Stimulated activated CD4-positive, alpha-beta T cell treated with anti-CD3 and anti-CD28 coated beads, Interleukin-4, amount 100 ng/mL, for 1 hour (primary cell): ENCODE results near the gene P2RX6.
"Not testable (repeated sequence)": the region's sequence is repeated elsewhere in the genome, so short reads cannot be mapped to it uniquely, and the experiment has no call there.

ENCODE experiments used
- DNase-seq: peaks from one replicate; pipeline ENCODE4 v3.0.0-alpha.2; 2020

Gene P2RX6

DNA sequence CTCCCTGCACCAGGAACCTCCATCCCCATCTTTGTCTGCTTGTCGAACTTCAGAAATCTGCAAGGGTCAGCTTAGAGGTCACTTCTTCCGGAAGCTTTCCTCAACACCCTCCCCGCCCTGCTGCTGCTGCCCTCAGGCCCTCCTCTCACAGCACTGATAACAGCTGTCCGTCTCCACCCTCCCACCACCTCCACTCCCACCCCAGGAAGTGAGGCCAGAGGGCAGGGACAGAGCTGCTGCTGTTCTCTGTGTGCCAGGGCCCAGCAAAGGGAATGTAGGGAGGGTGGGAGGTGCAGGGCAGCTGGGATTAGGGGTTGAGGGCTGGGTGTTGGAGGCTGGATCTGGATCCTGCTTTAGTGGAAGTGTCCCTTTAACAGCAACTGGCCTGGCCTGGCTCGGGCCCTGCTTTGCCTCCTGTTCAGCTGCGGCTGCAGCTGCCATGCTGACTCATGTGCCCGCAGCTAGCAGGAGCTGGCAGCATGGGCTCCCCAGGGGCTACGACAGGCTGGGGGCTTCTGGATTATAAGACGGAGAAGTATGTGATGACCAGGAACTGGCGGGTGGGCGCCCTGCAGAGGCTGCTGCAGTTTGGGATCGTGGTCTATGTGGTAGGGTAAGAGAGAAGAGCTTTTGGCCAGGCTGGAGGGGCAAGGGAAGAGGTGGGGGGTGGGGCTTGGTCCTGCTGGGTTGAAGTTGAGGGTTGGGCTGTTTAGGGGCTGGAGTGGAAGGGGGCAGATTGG, at the start of gene P2RX6:
TSS of gene P2RX6 (plus strand) at position 440 of the 740 bp plus-strand sequence. CDS start at position 450, 10 bp downstream.
- no peak for DNase-seq

GRCh38 chr22:20965888-20966855, 48.8 kb upstream of the P2RX6 start:
- DNase-seq: no peak

DNA sequence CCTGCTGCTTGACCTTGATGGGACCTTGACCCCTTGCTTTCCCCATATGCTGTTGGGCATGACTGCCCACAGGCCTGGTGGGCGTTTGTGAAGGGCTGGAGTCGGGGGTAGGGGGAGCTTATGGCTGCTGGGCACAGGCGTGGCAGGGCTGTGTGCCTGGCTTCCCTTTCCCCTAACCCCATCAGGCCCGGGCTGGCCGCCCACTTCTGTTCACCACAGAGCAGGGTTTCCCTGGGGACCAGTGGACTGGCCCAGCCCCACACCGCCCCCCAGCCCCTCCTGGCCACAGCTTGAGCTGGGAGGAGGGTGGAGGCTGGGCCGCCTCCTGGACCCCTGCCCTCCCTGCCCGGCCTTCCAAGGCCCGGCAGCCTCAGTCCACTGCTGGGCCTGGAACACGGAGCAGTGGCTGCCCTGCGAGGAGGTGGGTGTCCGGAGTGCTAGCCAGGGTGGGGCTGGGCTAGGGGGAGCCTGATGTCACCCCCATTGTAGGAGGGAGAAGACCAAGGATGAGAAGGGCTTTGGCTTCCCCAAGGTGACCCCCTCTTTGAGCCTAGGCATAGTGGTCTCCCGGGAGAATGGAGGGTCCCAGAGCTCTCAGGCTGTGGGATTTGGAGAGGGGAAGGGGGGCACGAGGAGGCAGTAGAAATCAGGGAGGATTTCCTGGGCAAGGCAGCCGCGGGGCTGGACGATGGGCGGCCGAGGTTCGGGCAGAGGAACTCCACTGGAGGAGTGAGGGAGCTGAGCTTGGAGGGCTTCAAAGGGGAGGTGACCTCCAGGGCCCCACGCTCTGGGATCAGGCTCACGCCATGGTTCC, 47.9 kb upstream of the P2RX6 start, which contains the start of gene AIFM3:
TSS of gene AIFM3 (plus strand) at position 373 of the 814 bp plus-strand sequence. CDS start 690 bp downstream, outside the sequence.
- DNase-seq: no peak

DNA sequence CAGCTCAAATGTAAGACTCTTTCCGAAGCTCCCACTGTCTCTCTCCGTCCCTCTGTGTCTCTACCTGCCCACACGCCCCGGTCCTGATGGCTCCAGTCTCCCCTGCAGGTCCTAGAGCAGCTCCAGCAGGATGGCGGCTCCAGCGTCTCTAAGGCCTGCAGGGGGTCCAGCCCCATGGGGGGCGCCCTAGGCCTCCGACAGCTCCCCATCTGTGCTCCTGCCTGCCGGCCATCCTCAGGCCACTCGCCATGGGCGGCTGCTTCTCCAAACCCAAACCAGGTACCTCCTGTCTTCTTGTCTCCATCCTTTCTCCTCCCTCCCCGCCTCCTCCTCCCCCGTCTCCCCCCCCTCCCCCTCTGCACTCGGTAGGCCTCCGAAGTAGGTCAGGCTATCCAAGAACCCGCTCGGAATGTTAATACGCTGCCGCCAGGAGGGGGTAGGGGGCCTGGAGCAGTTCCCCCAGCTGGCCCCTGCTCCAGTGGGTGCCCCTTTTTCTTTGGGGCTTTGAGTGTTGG, 47.2 kb upstream of the P2RX6 start:
- DNase-seq: no peak

DNA sequence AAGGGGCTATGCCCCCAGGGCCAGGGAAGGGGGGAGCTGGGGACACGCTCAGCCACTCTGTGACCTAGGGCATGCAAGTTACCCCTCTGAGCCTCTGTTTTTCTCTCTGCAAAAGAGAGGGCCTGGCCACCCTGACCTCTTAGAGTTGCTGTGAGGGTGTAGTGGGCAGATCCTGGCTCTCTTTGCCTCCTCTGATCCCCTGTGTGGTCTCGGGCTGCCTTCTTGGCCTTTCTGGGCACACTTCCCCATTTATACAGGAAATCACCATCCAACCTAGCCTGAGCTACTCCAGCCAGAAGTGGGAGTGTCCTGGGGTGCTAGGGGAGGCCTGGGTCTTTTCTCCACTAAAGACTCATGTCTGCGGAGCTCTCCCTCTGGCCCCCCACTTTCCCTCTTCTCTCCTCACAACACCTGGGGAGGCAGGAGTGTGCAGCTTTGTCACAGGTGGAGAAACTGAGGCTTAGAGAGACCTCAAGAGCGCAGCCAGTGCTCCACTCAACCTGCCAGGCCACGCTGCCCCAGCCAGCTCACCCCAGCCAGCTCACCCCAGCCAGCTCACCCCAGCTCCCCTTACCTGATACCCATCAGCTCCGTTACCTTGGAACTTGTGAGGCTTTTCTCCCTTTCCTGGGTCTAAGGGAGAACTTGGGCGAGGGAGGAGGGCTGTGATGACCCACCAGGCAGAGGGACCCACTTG, 46.5 kb upstream of the P2RX6 start:
- no peak for DNase-seq

DNA sequence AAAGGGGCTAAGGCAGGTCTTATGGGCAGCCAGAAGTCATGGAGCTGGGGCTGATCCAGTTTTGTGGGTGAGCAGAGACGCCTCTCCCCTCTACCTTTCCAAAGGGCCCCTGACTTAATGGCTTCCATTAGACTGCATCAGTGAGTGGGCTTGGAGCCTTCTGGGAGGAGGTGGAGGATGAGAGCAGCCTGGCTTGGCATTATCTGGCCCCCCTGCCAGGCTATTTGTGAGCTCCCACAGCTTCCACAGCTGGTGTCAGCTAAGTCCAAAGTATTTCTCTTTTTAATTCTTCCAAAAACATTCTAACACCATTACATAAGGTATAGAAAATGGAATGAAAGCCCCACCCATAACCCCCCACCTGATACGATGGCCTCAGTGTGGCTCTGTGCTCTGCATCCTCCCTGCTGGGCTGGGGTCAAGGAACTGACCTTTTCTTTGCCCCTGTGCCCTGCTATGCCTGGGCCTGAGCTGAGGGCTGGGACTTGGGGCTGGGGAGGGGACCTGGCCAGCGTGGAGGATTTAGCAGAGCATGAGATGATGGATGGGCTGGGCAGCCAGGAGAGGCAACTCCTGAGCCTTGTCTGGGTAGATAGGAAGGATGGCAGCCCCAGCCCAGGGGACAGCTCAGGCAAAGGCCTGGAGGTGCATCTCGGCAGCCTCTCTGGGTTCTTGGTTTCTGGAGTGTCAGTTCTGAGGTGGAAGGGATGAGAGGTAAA, 43.9 kb upstream of the P2RX6 start:
- no peak for DNase-seq

- DNase-seq: not testable (repeated sequence)
These were observed 42.8 kb upstream of the P2RX6 start for GRCh38 chr22:20972014-20972694.

DNA sequence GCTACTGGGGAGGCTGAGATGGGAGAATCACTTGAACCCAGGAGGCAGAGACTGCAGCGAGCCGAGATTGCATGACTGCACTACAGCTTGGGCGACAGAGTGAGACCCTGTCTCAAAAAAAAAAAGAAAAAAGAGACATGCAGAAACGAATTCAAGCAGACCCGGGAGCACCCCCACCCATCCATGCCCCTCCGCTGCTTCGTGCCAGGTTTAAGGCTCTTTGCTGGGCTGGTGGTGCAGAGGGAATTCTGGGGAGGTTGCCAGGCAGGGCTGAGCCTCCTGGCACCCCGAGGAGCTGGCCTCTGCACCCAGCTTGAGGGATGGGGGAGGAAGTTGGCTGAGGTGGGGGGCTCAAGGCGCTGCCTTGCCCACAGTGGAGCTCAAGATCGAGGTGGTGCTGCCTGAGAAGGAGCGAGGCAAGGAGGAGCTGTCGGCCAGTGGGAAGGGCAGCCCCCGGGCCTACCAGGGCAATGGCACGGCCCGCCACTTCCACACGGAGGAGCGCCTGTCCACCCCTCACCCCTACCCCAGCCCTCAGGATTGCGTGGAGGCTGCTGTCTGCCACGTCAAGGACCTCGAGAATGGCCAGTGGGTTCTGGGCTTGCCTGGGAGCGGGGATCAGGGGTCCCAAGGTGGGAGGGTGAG, 41.9 kb upstream of the P2RX6 start:
- DNase-seq: no peak

GRCh38 chr22:20973634-20974286, 41.2 kb upstream of the P2RX6 start:
- DNase-seq: no peak

DNA sequence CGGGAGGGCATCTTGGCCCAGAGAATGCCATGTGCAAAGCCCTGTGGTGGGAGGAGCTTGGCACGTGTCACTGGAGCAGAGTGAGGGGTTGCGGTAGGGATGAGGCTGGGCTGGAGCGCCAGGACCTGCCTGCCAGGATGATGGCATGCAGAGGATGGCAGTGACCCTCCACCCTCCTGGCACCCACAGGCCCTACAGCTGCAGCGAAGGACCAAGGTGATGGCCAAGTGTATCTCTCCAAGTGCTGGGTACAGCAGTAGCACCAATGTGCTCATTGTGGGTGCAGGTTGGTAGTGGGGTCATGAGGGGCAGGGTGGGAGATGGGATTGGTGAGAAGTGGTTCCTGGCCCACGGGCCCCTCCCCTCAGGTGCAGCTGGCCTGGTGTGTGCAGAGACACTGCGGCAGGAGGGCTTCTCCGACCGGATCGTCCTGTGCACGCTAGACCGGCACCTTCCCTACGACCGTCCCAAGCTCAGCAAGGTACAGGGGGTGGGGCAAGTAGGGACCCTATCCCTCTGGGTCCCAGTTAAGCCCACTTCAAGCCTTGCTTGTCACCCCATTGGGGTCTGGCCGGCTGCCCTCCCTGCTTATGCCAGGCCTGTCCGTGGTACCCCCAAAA, 40.5 kb upstream of the P2RX6 start:
- DNase-seq: no peak

DNA sequence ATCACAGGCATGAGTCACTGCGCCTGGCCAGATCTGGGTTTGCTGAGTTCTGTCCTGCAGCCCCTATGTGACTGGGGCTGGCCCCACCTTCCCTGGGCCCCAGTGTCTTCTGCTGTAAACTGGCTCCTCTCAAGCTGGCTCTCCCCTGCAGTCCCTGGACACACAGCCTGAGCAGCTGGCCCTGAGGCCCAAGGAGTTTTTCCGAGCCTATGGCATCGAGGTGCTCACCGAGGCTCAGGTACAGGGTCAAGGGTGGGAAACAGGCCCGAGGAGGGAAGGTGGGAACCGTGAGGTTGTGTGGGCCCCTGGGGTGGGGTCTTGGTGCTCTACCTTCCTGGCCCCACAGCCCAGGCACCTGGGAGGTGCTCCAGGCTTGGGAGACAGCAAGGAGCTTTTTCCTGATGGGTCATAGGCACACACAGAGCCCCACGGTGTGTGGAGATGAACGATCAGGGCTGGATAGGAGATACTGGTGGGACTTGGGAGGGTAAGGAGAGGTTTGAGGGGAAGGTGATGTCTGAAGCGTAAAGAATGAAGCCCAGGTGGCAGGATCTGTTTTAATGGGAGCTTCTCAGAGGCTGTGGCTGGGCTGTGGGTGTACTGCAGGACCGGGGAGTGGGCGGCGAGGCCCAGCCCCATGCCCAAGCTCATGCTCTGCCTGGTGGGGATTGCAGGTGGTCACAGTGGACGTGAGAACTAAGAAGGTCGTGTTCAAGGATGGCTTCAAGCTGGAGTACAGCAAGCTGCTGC, 39.2 kb upstream of the P2RX6 start:
- no peak for DNase-seq

GRCh38 chr22:20976291-20976877, 38.6 kb upstream of the P2RX6 start:
- DNase-seq: no peak

- DNase-seq: no peak
These were observed 37.9 kb upstream of the P2RX6 start for GRCh38 chr22:20977019-20977418.

DNA sequence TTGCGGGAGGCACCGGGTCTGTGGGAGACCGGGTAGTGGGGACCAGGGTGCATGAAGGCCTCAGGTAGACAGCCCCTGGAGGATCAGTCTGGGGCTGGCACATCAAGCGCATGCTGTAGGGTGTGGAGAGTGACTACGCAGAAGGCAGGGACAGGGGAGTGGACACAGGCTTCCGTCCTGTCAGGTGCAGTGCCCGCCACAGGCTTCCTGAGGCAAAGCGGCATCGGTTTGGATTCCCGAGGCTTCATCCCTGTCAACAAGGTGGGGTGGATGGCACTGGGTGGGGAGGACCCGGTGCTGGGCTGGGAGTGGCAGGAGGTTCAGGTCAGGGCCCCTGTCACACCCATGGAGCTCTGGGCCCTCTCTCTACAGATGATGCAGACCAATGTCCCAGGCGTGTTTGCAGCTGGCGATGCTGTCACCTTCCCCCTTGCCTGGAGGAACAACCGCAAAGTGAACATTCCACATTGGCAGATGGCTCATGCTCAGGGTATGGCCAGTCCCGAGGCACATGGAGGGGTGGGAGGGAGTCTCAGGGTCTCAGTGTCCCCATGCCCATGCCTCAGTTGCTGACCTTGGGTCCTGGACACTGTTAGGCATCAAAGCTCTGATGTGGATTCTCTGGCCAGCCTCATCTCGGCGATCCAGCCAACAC, 37.3 kb upstream of the P2RX6 start:
- no peak for DNase-seq

DNA sequence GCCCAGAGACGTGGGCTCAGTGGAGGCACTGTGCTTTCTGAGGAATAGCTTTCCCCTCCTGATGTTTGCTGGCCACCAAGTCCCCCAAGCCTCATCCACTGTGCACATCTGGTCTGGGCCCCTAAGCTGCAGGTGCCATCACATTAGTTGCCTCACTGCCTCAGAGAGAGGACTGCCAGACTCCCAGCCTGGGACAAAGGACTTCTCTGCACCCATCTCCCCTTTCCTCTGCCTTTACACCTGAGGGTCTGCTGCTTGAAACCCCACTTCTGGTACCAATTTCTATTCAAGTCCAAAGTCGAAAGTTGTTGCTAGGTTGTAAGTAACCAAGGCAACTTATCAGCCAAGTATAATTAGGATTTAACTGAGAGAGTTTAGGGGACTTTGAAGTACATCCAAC, 36.5 kb upstream of the P2RX6 start:
- DNase-seq: no peak

DNA sequence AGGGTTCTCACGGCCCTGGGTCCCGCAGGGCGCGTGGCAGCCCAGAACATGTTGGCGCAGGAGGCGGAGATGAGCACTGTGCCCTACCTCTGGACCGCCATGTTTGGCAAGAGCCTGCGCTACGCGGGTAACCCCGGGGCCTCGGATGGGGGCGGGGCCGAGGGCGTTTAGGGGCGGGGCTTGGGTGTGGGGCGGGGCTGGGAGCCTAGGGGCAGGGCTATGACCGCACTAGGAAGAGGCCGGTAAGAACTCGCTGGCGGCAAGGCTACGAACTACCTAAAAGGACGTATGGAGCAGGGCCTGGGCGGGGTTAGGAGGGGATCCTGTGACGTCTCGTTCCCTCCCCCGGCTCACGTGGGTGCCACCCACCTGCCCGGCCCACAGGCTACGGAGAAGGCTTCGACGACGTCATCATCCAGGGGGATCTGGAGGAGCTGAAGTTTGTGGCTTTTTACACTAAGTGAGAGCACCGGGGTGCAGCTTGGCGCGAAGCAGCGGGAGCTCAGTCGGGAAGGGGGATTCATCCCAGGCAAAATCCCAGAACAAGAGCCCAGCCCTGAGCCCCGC, 35.6 kb upstream of the P2RX6 start:
- peak; percentile 69 for DNase-seq

GRCh38 chr22:20979940-20980453, 35.0 kb upstream of the P2RX6 start:
- DNase-seq: no peak
